Muscle layer of colon (tissue), 2 donors: Measurements from ENCODE around the gene LRRC75A.

ENCODE experiments used
- H3K27ac ChIP-seq: one replicate; pipeline ENCODE4 v1.7.0; 2013; ENCODE audit warnings: low read depth, mild to moderate bottlenecking, low read length, moderate library complexity
- H3K27me3 ChIP-seq, 2 donors: one replicate each; pipeline ENCODE4 v1.7.0; 2013; ENCODE audit warnings: low read length in 2 of 2, mild to moderate bottlenecking in 2 of 2; ENCODE audit not compliant: insufficient read depth in 2 of 2, control insufficient read depth in 1 of 2
- H3K36me3 ChIP-seq: one replicate; pipeline ENCODE4 v1.7.0; 2013; ENCODE audit warnings: mild to moderate bottlenecking, low read length; ENCODE audit not compliant: insufficient read depth
- H3K4me1 ChIP-seq: one replicate; pipeline ENCODE4 v1.7.0; 2013; ENCODE audit warnings: mild to moderate bottlenecking, low read length; ENCODE audit not compliant: insufficient read depth
- H3K4me3 ChIP-seq, 2 donors: one replicate each; pipeline ENCODE4 v1.7.0; 2013; ENCODE audit warnings: low read length in 2 of 2, low read depth in 1 of 2, mild to moderate bottlenecking in 1 of 2, moderate library complexity in 1 of 2
- H3K9ac ChIP-seq: one replicate; pipeline ENCODE4 v1.7.0; 2013; ENCODE audit warnings: low read length
- H3K9me3 ChIP-seq: one replicate; pipeline ENCODE4 v1.7.0; 2013; ENCODE audit warnings: mild to moderate bottlenecking, low read length
- donor health status: abdominal sarcoma.
- donor health status: Adenocarcinoma of cecum.

LRRC75A gene

DNA sequence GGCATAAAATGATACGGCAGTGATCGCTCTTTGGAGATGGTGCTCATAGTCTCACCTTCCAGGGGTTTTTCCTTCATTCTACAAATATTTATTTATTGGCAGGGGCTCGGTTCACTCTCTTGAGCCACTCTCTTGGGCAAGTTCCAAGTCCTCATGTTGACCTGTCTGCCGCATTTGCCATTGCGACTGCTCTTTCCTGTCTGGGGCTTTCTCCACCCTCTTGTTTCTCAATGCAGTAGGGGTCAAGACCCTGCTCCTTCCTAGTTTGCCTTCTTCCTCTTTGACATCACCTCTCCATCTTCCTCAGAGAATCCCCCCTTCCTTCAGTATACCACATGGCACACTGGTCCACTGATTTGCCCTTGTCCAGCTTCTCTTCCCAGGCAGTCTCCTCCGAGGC lies 21.9 kb upstream of the LRRC75A start:
- no peaks in the 10 kb centered on the region for H3K9me3 ChIP-seq
- H3K9ac ChIP-seq = no peak overlapping the region
- H3K27ac ChIP-seq = no peak overlapping the region
- no peaks in the 10 kb centered on the region for H3K36me3 ChIP-seq
- H3K27me3 ChIP-seq = no peaks in the 10 kb centered on the region
- H3K4me3 ChIP-seq = no peak overlapping the region
- peaks cover 12% of the 10 kb centered on the region for H3K4me1 ChIP-seq

DNA sequence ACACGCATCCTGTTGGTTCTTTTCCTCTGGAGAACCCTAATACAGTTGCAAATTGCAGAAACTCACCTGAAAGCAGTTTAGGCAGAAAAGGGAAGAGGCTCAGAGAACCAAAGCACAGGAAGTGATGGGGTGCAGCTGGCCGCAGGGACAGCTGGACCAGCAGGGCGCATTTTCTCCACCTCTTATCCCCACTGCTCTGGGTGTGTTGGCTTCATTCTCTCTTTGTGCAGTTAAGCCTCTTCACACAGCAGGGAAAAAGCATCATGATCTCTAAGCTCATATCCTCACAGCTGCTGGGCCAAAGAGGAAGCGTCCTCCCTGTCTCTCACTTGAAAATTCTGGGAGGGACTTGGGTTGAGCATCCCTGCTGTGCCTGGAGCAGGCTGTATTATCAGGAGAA lies 20.0 kb upstream of the LRRC75A start:
- Histone ChIP-seq H3K27me3 (no peaks in the 10 kb centered on the region), H3K9me3 (no peaks in the 10 kb centered on the region), H3K27ac (no peak overlapping the region), H3K36me3 (no peaks in the 10 kb centered on the region), H3K4me3 (no peak overlapping the region), H3K9ac (no peak overlapping the region), H3K4me1 (peaks cover 12% of the 10 kb centered on the region)

DNA sequence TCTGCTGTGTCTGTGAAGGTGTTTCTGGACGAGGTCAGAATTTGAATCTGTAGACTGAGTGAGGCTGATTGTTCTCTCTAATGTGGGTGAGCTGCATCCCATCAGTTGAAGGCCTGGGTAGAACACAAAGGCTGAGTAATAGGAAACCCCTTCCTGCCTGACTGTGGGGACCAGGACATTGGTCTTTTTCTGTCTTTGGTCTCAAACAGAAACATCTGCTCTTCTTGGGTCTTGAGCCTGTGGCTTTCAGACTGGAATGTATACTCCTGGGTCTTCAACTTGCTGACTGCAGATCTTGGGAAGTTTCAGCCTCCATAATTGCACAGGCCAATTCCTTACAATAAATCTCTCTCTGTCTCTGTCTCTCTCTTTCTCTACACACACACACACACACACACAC lies 19.6 kb upstream of the LRRC75A start:
- Histone ChIP-seq H3K27me3 (no peaks in the 10 kb centered on the region), H3K27ac (no peak overlapping the region), H3K36me3 (no peaks in the 10 kb centered on the region)

DNA sequence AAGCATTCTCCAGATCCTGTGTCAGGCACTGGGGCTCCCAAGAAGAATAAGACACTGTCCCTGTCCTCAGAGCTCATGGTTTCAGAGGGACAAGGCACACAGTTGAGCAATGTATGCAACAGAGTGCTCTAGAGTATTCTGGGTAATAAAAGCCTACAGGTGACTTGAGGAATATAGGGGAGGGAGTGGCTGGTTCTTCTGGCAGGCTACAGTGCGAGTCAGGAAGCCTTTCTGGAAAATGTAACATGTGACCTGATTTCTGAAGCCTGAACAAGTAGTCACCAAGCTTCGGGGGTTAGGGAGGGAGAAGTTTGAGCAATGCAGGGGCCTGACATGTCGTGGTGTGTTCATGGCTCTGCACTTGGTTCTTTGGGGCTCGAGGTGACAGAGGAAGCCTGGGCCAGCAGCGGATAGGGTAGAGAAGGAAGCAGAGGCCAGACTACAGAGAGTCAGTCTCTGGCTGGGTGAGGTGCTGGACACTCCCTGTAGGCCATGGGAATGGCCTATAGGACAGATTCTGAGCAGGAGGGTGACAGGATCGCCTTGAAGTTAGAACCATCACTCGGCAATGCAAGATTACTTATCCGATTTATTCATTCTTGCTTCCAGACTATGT lies 16.0 kb upstream of the LRRC75A start:
- H3K4me1 ChIP-seq = no peaks in the 10 kb centered on the region
- no peaks in the 10 kb centered on the region for H3K36me3 ChIP-seq
- H3K27me3 ChIP-seq = no peaks in the 10 kb centered on the region
- no peak overlapping the region for H3K27ac ChIP-seq
- H3K9me3 ChIP-seq = no peaks in the 10 kb centered on the region
- no peak overlapping the region for H3K4me3 ChIP-seq
- H3K9ac ChIP-seq = no peak overlapping the region

More for the DNA sequence above, 19.6 kb upstream of the LRRC75A start:
- H3K9ac ChIP-seq = no peak overlapping the region
- H3K4me1 ChIP-seq = peaks cover 8% of the 10 kb centered on the region
- H3K9me3 ChIP-seq = no peaks in the 10 kb centered on the region
- no peak overlapping the region for H3K4me3 ChIP-seq

DNA sequence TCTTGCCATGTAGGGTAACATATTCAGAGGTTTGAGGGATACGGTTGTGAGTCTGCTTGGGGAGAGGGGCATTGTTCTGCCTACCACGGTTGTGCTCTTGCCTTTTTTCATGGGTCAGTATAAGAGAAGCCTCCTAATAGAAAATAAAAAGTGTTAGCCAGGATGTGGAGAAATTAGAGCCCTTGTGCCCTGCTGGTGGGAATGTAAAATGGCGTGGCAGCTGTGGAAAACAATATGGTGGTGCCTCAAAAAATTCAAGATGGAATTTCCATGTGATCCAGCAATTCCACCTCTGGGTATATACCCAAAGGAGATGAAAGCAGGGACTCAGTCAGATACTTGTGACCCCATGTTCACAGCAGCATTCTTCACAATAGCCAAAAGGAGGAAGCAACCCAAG lies 14.2 kb upstream of the LRRC75A start:
- no peaks in the 10 kb centered on the region for H3K9me3 ChIP-seq
- H3K4me1 ChIP-seq = no peaks in the 10 kb centered on the region
- H3K4me3 ChIP-seq = no peak overlapping the region
- no peaks in the 10 kb centered on the region for H3K27me3 ChIP-seq
- no peak overlapping the region for H3K9ac ChIP-seq
- H3K36me3 ChIP-seq = no peaks in the 10 kb centered on the region
- H3K27ac ChIP-seq = no peak overlapping the region

DNA sequence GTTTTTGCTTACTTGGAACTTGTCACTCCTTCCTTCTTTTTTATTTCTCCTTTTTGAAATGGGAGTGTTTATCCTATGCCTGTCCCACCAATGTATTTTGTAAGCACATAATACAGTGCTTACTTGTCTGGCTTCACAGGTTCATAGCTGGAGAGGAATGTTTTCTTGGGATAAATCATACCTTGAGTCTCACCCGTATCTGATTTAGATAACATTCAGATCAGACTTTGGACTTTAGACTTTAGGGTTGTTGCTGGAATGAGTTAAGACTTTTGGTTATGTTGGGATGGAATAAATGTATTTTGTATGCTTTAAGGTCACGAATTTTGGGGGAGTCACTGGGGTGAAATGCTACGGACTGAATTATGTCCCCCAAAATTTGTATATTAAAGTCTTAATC lies 13.0 kb upstream of the LRRC75A start:
- H3K4me1 ChIP-seq = no peaks in the 10 kb centered on the region
- H3K9me3 ChIP-seq = no peaks in the 10 kb centered on the region
- H3K4me3 ChIP-seq = no peak overlapping the region
- H3K9ac ChIP-seq = no peak overlapping the region
- no peaks in the 10 kb centered on the region for H3K27me3 ChIP-seq
- no peaks in the 10 kb centered on the region for H3K36me3 ChIP-seq
- H3K27ac ChIP-seq = no peak overlapping the region

DNA sequence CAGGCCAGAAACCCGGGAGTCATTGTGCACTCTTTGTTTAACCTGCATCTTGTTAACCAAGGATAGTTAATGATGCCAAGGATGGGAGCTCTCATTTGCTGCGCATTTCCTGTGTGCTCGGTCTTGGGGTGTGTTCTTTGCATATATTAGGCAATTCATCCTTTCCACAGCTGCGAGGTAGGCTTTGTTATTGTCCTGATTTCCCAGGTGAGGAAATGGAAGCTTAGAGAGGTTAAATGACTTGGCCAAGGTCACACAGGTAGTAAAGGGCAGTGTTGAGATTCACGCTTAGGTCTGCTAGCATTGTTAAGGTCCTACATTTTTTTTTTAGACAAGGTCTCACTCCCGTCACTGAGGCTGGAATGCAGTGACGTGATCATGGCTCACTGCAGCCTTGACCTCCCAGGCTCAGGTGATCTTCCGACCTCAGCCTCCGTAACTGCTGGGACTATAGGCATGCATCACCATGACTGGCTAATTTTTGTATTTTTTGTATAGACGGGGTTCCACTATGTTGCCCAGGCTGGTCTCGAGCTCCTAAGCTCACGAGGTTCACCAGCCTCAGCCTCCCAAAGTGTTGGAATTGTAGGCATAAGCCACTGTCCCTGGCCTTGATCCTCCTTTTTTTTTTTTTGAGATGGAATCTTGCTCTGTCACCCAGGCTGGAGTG lies 5.0 kb upstream of the LRRC75A start:
- no peak overlapping the region for H3K9ac ChIP-seq
- H3K4me1 ChIP-seq = no peaks in the 10 kb centered on the region
- H3K27me3 ChIP-seq = no peaks in the 10 kb centered on the region
- H3K9me3 ChIP-seq = no peaks in the 10 kb centered on the region
- H3K27ac ChIP-seq = no peak overlapping the region
- no peak overlapping the region for H3K4me3 ChIP-seq
- no peaks in the 10 kb centered on the region for H3K36me3 ChIP-seq

DNA sequence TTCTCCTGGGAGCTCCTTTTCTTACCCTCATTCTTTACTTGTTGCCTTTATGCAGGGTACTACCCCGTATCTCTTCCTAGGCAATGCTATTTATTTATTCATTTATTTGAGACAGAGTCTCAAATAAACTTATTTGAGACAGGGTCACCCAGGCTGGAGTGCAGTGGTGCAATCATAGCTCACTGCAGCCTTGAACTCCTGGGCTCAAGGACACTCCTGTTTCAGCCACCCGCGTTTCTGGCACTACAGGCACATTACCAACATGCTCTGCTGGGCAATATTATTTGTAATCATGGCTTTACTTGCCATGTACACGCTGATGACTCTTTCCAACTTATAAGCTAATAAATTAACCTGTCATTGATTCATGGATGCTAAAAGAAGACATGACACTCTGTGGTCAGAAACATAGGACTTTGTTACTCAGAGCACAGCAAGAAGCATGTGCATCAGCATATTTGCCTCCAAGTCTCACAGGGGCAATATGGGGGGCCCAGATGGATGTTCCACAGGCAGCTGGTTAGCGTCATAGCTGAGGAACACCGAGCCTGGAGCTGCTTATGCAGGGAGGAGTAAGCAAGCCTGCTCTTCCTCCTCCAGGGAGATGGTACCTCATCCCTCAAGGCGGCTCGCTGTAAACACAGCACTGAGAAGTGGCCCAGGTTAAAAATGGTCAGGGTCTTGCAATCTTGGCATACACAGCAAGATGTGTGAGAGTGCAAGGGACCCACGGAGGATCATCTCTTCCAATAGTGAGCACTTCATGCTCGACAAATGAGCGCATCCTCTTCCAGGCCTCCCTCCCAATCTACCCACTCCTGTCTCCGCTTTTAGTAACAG lies 4.2 kb upstream of the LRRC75A start:
- no peak overlapping the region for H3K9ac ChIP-seq
- H3K36me3 ChIP-seq = no peaks in the 10 kb centered on the region
- H3K27me3 ChIP-seq = no peaks in the 10 kb centered on the region
- H3K27ac ChIP-seq = no peak overlapping the region
- peaks cover 2% of the 10 kb centered on the region for H3K4me1 ChIP-seq
- H3K9me3 ChIP-seq = no peaks in the 10 kb centered on the region
- no peak overlapping the region for H3K4me3 ChIP-seq

DNA sequence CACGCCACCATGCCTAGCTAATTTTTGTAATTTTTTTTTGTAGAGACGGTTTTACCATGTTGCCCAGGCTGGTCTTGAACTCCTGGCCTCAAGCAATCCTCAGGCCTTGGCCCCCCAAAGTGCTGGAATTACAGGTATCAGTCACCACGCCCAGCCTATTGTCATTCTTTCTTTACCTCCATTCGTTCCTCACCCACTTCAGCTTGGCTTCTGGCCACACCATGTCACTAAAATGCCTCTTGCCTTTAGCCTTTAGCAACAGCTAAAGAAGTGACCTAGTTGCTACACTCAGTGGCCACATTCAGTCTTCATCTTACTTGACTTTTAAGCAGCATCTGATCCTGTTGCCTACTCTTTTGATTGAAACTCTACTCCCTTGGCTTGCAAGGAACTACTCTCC lies 3.6 kb upstream of the LRRC75A start:
- peaks cover 8% of the 10 kb centered on the region for H3K4me1 ChIP-seq
- no peaks in the 10 kb centered on the region for H3K9me3 ChIP-seq
- H3K9ac ChIP-seq = no peak overlapping the region
- H3K27ac ChIP-seq = no peak overlapping the region
- no peak overlapping the region for H3K4me3 ChIP-seq
- no peaks in the 10 kb centered on the region for H3K36me3 ChIP-seq
- H3K27me3 ChIP-seq = no peaks in the 10 kb centered on the region

DNA sequence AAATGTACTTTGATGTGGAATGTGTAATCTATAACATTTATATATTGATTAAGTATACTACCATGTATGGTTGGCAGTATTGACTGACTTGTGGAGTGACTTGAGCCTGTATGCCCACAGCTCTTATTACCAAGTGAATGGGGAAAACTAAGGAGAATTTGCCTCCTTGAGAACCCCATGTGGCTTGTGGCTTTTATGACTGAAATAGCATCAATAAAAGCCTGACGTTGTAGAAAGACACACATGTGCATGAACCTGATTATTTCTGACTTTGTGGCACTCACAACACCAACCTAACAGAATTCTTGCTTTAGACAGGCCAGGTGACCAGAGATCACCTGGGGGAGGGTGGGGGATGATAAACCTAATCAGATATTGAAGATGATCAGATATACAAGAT lies 2.1 kb upstream of the LRRC75A start:
- Histone ChIP-seq H3K9me3 (no peaks in the 10 kb centered on the region), H3K27ac (no peak overlapping the region), H3K27me3 (no peaks in the 10 kb centered on the region), H3K36me3 (no peaks in the 10 kb centered on the region), H3K4me3 (no peak overlapping the region), H3K9ac (no peak overlapping the region), H3K4me1 (peaks cover 11% of the 10 kb centered on the region)

DNA sequence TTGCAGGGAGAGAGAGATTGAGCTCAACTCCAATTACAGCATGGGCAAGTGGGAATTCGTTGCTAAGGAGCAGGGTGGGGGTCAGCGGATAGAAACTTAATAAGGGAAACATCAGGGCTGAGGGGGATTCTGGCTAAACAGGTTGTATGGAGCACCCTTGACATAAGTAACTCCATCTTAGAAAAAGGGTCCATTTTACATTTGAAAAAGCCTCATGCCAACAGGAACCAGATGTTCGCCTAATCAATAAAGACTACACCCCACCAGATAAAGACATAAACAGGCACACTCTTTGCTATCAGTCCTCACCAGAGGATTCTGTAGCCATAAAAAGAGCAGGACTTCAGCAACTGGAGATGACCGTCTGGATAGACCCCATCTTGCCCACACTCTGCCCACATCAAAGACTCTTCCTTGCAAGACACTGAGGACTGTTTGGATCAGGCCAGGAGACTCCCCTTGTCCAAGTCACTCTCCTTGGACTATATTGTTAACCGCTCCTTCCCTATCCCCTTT lies 1.6 kb upstream of the LRRC75A start:
- no peak overlapping the region for H3K27ac ChIP-seq
- no peaks in the 10 kb centered on the region for H3K36me3 ChIP-seq
- no peaks in the 10 kb centered on the region for H3K9me3 ChIP-seq
- H3K4me1 ChIP-seq = peaks cover 11% of the 10 kb centered on the region
- H3K4me3 ChIP-seq = no peak overlapping the region
- no peaks in the 10 kb centered on the region for H3K27me3 ChIP-seq
- H3K9ac ChIP-seq = no peak overlapping the region
